DMS53 (cell line): ENCODE results near the gene DOCK3.
A peak's percentile ranks its signal among the peaks of the same experiment; 100 is the strongest.
"Not testable (repeated sequence)": the region's sequence is repeated elsewhere in the genome, so short reads cannot be mapped to it uniquely, and the experiment has no call there.

Source experiments
- DNase-seq: peaks from one replicate; lab custom pipeline; 2025; lab: John Stamatoyannopoulos, UW

The DOCK3 gene

GRCh38 chr3:51243924-51244323 lies 569.2 kb downstream of the DOCK3 start:
- no peak for DNase-seq

- no peak for DNase-seq
Measured at GRCh38 chr3:51245867-51246266, 571.1 kb downstream of the DOCK3 start.

- no peak for DNase-seq
Measured at GRCh38 chr3:51257870-51258269, 583.1 kb downstream of the DOCK3 start.

GRCh38 chr3:51264166-51264565 lies 589.4 kb downstream of the DOCK3 start:
- DNase-seq, result not testable (repeated sequence)

GRCh38 chr3:51268132-51268531 lies 593.4 kb downstream of the DOCK3 start:
- no peak for DNase-seq

GRCh38 chr3:51269466-51269865 lies 594.7 kb downstream of the DOCK3 start:
- no peak for DNase-seq

GRCh38 chr3:51270559-51270958 lies 595.8 kb downstream of the DOCK3 start:
- DNase-seq, result no peak

GRCh38 chr3:51271172-51271571 lies 596.4 kb downstream of the DOCK3 start:
- no peak for DNase-seq

- DNase-seq, result no peak
Measured at GRCh38 chr3:51274052-51274451, 599.3 kb downstream of the DOCK3 start.

GRCh38 chr3:51275111-51275805 lies 600.5 kb downstream of the DOCK3 start:
- DNase-seq, result no peak

GRCh38 chr3:51276046-51276445 lies 601.3 kb downstream of the DOCK3 start:
- no peak for DNase-seq

- no peak for DNase-seq
Measured at GRCh38 chr3:51279448-51279847, 604.7 kb downstream of the DOCK3 start.

- no peak for DNase-seq
Measured at GRCh38 chr3:51280176-51280575, 605.4 kb downstream of the DOCK3 start.

- DNase-seq, result no peak
Measured at GRCh38 chr3:51282931-51283330, 608.2 kb downstream of the DOCK3 start.

- no peak for DNase-seq
Measured at GRCh38 chr3:51283421-51283820, 608.7 kb downstream of the DOCK3 start.

GRCh38 chr3:51295625-51296024 lies 620.9 kb downstream of the DOCK3 start:
- DNase-seq, result no peak

GRCh38 chr3:51297333-51297732 lies 622.6 kb downstream of the DOCK3 start:
- DNase-seq, result no peak

GRCh38 chr3:51304230-51304629 lies 629.5 kb downstream of the DOCK3 start:
- no peak for DNase-seq

- no peak for DNase-seq
Measured at GRCh38 chr3:51306093-51306492, 631.4 kb downstream of the DOCK3 start.

- DNase-seq, result no peak
Measured at GRCh38 chr3:51307458-51307857, 632.7 kb downstream of the DOCK3 start.

- not testable (repeated sequence) for DNase-seq
Measured at GRCh38 chr3:51307945-51308607, 633.3 kb downstream of the DOCK3 start.

- DNase-seq, result peak; percentile 23
Measured at GRCh38 chr3:51311055-51311454, 636.3 kb downstream of the DOCK3 start.

GRCh38 chr3:51328206-51328605 lies 653.5 kb downstream of the DOCK3 start:
- no peak for DNase-seq

GRCh38 chr3:51330046-51330445 lies 655.3 kb downstream of the DOCK3 start:
- no peak for DNase-seq
